ENCODE measurements around the gene INHBE.
A peak's percentile ranks its signal among the peaks of the same experiment; 100 is the strongest.

INHBE gene

DNA sequence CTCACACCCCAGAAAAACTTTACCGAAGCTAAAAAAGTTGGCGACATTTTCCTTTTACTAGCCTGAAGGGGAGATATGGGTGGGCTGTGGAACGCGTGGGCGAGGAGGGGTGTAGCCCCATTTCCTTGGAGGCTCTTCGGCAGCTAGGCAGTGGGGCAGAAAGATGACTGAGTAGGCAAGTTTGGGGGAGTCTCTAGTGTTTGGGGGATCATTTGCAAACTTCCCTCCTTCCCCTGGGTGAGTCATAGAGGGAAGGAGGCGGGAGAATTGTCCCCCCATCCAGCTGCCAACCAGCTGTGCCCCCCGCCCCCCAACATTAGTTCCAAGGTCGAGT is 6.8 kb downstream of the INHBE start:
- DNase-seq, result no peak

DNA sequence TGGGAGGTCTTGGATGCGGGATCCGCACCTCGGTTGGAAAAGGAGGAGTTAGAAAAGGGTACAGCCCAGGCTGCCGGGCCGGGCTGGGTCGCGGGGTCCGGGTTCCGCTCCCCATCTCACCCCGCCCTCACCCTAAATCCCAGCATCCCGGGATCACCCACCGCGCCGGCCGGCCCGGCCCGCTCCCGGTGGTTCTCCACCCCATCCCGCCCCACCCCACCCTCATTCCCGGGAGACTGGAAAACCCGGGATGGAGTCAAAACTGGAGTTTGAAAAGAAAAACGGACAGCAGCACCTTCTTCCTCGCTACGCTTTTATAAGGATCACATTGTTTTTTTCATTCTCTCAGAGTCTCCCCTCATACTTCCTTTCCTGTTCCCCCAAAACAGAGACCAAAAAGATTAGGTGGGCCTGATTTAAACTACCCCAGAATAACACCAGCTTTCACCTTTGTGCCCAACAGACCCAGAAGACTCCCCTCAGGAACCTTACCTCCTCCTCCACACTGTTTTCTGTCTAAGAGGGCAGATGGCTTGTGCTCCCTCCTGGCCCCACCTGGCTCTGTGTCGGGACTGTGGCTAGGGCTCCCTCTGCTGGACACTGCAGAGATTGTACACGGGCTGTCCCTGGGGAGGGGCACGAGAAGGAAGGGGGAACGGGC is 7.3 kb downstream of the INHBE start:
- peak; percentile 87 to 88 for DNase-seq

DNA sequence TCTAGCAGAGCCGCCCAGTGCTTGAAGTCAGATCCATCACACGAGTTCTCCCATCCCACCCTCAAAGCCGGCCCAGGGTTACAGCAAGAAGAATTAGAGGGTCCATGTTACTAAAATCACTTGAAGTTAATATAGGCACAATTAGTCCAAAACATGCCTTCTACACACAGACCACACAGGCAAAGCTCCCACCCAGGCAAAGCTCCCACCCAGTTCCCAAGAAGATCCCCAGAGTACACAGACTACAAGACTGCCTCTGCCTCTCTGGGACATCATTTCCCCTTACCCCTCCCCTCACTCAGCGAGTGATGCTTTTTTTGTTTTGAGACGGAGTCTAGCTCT is 7.8 kb downstream of the INHBE start:
- DNase-seq, result no peak

DNA sequence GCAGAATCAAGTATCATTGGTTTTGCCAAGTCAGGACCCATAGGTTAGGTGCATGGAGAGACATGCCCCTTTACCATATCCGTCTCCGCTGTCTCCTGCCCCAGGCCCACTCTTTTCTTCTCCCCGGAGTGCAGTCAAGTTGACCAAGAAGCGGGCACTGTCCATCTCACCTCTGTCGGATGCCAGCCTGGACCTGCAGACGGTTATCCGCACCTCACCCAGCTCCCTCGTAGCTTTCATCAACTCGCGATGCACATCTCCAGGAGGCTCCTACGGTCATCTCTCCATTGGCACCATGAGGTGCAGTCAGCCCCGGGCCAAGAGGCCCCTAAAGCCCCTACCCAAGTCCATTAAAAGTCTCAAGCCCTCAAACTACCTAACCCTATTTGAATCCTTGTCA is 9.5 kb downstream of the INHBE start:
- DNase-seq, result no peak

DNA sequence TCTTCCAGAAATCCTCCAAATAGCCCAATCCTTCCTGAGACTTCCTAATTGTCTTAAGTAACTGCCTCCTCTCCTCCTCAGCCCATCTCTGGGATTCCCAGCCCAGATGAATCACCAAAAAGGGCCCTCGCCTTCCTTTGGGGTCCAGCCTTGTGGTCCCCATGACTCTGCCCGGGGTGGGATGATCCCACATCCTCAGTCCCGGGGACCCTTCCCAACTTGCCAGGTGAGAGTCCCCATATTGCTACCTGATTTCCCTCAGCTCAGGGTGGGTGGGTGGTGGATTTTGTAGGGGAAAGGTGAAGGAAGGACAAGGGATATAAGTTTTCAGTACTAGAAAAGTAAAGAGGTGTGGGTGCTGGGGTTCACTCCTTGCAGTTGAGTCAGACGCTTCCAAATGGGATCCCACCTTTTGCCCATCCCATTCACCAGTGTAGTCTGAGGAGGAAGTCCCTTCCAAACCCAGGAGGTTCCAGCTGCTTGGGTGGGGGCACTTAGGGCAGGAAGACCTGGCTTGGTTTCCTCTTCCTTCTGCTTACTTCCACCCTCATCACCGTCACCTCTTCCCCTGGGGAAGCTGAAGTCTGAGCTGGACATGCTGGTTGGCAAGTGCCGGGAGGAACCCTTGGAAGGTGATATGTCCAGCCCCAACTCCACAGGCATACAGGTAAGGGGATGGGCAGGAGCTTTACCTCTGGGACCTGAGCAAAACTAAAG is 10.1 kb downstream of the INHBE start:
- no peak for DNase-seq

DNA sequence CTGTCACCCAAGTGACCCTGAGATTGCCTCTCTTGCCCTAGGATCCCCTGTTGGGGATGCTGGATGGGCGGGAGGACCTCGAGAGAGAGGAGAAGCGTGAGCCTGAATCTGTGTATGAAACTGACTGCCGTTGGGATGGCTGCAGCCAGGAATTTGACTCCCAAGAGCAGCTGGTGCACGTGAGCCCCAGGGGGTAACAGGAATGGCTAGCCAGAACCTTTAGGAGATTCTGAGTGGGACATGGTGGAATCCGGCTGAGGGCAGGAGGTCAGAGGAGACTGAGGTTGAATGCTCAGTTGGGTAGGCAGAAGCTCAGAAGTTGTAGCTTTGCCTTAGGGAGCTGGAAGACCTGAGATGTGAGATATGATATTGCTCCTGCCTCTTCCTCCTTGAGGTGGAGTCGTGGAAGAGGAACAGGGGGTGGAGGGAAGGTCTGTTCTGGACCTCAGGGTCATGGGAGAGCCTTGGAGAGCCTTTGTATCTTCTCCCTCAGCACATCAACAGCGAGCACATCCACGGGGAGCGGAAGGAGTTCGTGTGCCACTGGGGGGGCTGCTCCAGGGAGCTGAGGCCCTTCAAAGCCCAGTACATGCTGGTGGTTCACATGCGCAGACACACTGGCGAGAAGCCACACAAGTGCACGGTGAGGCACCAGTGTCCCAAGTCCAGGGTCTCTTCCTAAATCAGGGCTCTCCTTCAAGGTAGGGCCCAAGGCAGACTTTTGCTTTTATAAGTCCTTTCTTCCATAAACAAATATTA is 10.8 kb downstream of the INHBE start:
- no peak for DNase-seq

DNA sequence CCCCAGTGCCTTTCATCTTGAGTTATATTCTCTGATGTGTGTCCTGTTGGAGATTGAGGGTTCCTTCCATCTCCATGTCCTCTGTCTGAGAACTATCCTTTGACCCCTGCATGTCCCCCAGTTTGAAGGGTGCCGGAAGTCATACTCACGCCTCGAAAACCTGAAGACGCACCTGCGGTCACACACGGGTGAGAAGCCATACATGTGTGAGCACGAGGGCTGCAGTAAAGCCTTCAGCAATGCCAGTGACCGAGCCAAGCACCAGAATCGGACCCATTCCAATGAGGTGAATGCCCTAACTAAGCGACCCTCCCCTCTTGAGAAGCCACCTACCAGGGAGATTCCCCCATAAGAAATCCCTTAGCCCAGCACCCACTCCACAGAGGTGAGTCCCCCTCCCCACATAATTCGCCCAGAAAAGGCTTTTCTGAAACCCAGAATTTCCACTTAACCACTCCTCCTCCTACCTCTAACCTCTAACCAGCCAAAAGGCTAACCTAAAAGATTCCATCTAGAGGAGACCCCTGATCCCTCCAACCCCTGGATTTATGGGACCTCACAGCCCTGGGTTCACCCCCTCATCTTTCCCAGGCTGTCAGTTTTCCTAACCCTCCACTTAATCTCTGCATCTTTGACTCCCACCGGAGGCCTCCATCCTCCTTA is 12.2 kb downstream of the INHBE start:
- no peak for DNase-seq

DNA sequence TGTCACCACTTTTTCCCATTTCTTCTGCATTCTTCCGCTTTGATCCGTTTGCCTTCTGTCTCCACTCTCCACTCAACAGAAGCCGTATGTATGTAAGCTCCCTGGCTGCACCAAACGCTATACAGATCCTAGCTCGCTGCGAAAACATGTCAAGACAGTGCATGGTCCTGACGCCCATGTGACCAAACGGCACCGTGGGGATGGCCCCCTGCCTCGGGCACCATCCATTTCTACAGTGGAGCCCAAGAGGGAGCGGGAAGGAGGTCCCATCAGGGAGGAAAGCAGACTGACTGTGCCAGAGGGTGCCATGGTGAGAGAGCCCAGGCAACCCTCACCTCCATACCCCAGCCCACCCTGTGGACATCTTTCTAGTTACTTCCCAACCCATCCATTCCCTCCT is 12.8 kb downstream of the INHBE start:
- DNase-seq, result no peak

DNA sequence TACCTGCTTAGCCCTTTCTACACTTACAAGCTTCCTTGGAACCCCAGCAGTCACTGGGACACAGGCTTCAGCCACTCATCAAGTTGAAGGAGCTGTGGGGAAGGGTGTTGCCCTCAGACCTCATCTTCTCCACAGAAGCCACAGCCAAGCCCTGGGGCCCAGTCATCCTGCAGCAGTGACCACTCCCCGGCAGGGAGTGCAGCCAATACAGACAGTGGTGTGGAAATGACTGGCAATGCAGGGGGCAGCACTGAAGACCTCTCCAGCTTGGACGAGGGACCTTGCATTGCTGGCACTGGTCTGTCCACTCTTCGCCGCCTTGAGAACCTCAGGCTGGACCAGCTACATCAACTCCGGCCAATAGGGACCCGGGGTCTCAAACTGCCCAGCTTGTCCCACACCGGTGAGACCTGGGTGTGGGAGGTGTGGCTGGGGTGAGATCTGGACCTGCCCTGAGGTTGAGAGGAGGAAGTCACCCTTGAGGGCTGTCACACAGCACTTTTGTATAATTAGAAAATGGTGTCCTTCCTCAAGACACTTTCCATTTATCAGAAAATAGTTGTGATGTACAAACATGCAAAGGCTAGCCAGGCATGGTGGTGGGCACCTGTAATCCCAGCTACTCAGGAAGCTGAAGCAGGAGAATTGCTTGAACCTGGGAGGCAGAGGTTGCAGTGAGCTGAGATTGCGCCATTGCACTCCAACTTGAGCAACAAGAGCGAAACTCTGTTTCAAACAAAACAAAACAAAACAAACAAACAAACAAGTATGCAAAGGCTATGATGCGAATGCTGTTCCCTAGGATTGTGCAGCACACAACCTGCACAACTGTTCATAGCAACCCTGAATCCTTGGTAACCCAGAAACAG is 14.4 kb downstream of the INHBE start:
- DNase-seq, result no peak

DNA sequence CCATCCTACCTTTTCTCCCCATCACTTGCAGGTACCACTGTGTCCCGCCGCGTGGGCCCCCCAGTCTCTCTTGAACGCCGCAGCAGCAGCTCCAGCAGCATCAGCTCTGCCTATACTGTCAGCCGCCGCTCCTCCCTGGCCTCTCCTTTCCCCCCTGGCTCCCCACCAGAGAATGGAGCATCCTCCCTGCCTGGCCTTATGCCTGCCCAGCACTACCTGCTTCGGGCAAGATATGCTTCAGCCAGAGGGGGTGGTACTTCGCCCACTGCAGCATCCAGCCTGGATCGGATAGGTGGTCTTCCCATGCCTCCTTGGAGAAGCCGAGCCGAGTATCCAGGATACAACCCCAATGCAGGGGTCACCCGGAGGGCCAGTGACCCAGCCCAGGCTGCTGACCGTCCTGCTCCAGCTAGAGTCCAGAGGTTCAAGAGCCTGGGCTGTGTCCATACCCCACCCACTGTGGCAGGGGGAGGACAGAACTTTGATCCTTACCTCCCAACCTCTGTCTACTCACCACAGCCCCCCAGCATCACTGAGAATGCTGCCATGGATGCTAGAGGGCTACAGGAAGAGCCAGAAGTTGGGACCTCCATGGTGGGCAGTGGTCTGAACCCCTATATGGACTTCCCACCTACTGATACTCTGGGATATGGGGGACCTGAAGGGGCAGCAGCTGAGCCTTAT is 15.3 kb downstream of the INHBE start:
- DNase-seq, result no peak

DNA sequence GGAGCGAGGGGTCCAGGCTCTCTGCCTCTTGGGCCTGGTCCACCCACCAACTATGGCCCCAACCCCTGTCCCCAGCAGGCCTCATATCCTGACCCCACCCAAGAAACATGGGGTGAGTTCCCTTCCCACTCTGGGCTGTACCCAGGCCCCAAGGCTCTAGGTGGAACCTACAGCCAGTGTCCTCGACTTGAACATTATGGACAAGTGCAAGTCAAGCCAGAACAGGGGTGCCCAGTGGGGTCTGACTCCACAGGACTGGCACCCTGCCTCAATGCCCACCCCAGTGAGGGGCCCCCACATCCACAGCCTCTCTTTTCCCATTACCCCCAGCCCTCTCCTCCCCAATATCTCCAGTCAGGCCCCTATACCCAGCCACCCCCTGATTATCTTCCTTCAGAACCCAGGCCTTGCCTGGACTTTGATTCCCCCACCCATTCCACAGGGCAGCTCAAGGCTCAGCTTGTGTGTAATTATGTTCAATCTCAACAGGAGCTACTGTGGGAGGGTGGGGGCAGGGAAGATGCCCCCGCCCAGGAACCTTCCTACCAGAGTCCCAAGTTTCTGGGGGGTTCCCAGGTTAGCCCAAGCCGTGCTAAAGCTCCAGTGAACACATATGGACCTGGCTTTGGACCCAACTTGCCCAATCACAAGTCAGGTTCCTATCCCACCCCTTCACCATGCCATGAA is 16.0 kb downstream of the INHBE start:
- DNase-seq, result no peak

DNA sequence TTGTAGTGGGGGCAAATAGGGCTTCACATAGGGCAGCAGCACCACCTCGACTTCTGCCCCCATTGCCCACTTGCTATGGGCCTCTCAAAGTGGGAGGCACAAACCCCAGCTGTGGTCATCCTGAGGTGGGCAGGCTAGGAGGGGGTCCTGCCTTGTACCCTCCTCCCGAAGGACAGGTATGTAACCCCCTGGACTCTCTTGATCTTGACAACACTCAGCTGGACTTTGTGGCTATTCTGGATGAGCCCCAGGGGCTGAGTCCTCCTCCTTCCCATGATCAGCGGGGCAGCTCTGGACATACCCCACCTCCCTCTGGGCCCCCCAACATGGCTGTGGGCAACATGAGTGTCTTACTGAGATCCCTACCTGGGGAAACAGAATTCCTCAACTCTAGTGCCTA is 16.6 kb downstream of the INHBE start:
- no peak for DNase-seq

DNA sequence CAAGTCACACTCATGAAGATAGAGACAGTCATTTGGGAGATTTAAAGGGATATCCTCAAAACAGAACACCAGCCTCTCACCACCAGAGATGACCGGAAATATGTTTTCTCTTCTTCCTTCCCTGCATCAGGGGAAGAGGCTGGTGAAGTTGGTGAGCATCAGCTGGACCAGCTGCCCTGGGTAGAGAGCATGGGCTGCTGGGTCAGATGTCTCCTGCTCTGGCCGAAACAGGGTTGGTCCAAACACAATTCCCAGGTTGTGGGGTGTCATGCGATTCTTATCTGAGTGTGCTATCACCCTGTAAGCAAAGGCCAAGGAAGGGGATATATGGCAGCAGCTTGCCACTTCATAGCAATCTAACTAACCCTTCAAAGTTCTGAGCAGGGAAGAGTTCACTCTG is 17.3 kb downstream of the INHBE start:
- DNase-seq, result no peak

DNA sequence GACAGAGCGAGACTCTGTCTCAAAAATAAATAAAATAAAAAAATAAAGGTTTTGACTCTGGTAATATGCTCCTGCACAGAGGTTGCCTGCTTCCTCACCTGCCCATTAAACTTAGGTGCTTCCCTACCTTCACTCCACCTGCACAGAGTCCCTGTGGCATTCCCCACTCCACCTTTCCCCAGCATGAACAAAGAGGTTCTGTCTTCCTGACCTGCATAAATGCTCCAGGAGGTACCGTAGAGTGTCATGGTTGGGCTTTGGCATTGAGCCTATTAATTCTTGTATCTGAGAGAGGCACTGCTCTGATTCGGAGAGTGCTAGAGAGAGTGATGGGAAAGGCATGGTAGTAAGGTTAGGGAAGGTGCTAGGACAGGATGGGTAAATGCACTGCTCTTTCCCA is 18.3 kb downstream of the INHBE start:
- no peak for DNase-seq

DNA sequence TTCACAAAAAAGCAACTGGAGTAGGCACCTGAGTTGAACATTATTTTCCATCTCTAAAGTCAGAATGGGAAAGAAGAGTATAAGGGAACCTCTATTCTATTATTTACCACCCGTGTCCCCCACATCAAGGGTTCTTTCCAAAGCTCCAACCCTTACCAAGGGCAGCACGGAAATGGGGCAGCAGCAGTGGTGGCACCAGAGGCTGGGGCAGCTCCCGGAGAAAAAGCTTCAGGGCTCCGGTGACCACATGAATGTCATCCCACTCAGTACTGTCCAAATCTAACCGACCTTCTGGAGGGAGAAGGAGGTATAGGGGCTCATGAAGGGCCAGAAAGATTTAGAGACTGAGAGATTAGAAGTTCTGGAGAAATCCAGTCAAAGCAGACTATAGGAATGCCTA is 18.8 kb downstream of the INHBE start:
- DNase-seq, result no peak

DNA sequence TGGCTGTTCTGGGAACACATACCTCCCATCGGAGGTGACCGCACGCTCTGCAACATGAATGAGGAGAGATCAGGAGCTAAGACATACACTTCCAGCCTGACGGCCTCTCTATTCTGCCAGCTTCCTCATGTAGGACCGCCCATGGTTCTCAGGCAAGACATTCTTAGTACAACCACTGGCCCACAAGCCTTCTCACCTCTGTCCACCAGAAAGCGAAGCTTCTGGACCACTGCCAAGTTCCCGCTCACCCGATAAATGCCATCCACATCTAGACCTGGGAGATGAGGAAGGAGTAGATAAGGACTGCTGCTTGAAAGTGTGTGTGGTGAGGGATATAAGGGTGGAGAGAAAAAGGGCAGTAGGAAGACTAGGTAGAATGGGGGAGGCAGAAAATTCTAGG is 19.3 kb downstream of the INHBE start:
- no peak for DNase-seq

DNA sequence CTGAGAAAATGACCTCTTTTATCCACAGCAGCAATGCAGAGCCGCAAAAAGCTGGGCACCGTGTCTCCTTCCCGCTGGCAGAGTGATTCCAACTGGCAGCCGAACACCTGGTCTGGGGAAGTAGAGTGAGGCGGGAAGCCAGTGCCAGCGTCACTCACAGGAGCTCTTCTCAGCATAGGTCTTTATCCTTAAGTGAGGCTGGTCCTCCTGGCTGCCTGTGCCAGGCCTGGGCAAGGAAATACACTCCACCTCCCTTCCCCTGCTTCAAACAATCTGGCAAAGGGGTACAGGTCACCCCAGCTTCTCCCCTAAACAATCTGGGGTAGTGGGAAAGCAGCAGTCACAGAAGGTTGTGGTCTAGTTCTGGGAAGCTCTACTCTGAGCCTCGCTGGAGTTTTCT is 19.8 kb downstream of the INHBE start:
- no peak for DNase-seq

DNA sequence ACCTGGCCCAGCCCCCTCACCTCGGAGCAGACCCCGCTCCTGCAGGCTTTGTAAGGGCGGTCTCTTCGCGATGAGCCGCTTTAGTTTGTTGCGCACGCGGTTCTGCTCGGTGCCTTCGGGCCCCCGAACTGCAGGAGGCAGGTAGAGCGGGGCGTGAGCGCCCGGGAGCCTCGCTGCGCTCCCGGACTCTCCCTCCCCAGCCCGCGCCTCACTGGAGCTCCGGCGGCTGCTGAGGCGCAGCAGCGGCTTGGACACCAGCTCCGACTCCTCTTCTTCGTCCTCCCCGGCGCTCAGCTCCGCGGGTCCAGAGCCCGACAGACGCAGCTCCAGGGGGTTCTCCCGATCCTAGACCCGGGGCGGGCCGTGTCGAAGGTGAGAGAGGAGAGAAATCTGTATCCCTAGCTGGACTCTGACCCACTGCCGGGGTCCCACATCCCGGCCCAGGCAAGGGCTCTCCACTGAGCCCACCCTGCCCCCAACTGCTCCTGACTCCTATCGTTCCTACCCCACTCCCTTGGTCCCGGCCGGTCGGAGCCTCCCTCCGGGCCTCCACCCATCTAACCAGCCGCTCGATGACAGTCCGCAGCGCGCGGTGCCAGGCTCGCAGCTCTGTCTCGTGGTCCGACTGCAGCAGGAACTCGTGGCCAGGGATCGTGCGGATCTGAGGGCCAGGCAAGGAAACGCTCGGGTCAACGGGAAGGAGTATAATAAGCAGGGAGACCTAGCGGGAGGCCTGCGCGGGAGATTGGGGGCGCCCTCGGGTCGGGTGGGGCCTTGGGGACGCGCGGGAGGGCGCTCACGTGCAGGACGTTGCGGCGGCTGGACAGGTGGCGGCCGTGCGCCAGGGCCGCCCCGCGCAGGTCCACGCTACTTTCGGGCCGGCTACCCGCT is 20.4 kb downstream of the INHBE start:
- no peak for DNase-seq

DNA sequence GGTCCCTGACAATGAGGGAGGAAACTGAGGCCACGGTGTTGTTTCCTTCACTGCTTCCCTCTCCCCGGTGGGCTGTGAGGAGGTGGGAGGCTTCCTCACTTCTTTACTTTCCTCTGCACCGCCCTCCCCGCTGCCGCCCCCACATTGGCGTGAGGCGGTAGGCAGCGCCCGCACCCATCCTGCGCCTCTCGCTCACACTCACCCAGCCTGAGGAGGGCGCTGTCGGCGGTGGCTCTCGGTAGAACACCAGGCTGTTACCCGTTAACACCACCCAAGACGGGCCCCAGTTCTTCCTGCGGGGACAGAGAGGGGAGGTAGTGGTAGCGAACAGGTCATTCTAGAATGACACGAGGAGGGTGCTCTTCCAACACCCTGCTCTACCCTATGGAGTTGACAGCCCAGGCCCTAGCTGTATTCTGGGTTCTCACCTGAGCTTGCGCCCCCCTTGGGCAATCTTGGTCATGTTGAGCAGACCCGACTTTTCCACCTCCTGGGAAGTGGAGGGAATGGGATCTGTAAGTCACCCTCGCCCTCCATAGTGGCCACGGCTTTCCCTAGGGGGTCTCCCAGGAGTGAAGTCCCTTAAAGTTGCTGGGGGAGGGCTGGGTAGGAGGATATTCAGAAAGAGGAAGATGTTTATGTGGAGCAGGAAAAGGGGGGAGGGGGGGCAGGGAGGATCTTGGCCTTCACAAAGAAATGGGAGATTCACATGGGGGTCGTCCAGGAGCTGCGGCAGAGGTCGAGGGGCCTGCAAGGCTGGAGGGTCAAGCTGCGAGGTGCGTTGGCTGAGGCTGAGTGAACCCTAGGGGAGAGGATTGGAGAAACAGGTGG is 21.3 kb downstream of the INHBE start:
- peak; percentile 59 to 66 for DNase-seq

Measured in activated CD4-positive, alpha-beta T cell treated with anti-CD3 and anti-CD28 coated beads, Interleukin-2, amount 50 U/mL, for 4 hours (primary cell).